Panc1 (cell line): ENCODE data around the gene CAMK2B. TPM values are rescaled to one million over a fixed set of nuclear protein-coding genes. Genes with fewer than 3 reads are reported as not detected.

Experiments used
- ATAC-seq: fragments of 200-7000 bp; cut with Tn5 transposase; 2 replicates; pipeline ENCODE4 v1.9.1; 2020; ENCODE audit warnings: mild to moderate bottlenecking, moderate library complexity
- BruUV-seq: library from RNA; stranded (reverse); fragments of 400-500 nt; replicated peaks from 2 replicates; lab custom pipeline; 2021; lab: Mats Ljungman, UMichigan
- CTCF ChIA-PET: fragments of 300-600 bp; sonication (Branson Sonifier 250); formaldehyde crosslinking; loops from one replicate; lab custom pipeline; 2022; ENCODE audit warnings: antibody characterized with exemption; lab: Charles Lee
- POLR2A ChIA-PET: fragments of 300-600 bp; sonication (Branson Sonifier 250); formaldehyde crosslinking; loops from one replicate; lab custom pipeline; 2022; ENCODE audit warnings: antibody characterized with exemption; lab: Charles Lee
- DNase-seq: peaks from one replicate; pipeline ENCODE4 v3.0.0-alpha.2; 2010; ENCODE audit warnings: low read depth, low spot score
- H3K27ac ChIP-seq: 2 replicates; pipeline ENCODE4 v1.5.1; 2011; ENCODE audit warnings: mild to moderate bottlenecking, low read length, inconsistent platforms
- H3K27me3 ChIP-seq: fragments of 200-500 bp; sonication (Bioruptor generic); 2 replicates; pipeline ENCODE4 v1.6.0; 2014; ENCODE audit warnings: low read length, inconsistent platforms; ENCODE audit not compliant: control insufficient read depth, insufficient read depth
- H3K36me3 ChIP-seq: fragments of 200-500 bp; sonication (Bioruptor generic); 2 replicates; pipeline ENCODE4 v1.5.1; 2014; ENCODE audit warnings: inconsistent platforms, mild to moderate bottlenecking, low read length, moderate library complexity; ENCODE audit not compliant: control insufficient read depth, insufficient read depth
- H3K4me1 ChIP-seq: 2 replicates; pipeline ENCODE4 v1.5.1; 2011; ENCODE audit warnings: inconsistent platforms, mild to moderate bottlenecking, low read length, moderate library complexity; ENCODE audit not compliant: control insufficient read depth, insufficient read depth
- H3K4me3 ChIP-seq, 2 experiments: 2 replicates each; pipeline ENCODE4 v1.5.1; 2011 to 2012; ENCODE audit warnings: low read depth in 2 of 2, low read length in 2 of 2, mild to moderate bottlenecking in 2 of 2, inconsistent platforms in 1 of 2, moderate library complexity in 1 of 2
- H3K9me3 ChIP-seq: fragments of 200-500 bp; sonication (Bioruptor generic); 2 replicates; pipeline ENCODE4 v1.5.1; 2014; ENCODE audit warnings: low read depth, mild to moderate bottlenecking, inconsistent platforms, low read length, moderate library complexity; ENCODE audit not compliant: control insufficient read depth, insufficient read depth
- POLR2AphosphoS5 ChIP-seq: IDR thresholded peaks from 2 replicates; pipeline ENCODE4 v1.6.1; 2012; ENCODE audit warnings: mild to moderate bottlenecking, low read depth, low read length, moderate library complexity
- REST ChIP-seq, 2 experiments: IDR thresholded peaks; 2 replicates each; pipeline ENCODE4 v1.6.1; 2011 to 2012; ENCODE audit warnings: low read depth in 2 of 2, control low read depth in 1 of 2, low read length in 1 of 2, mild to moderate bottlenecking in 1 of 2, moderate library complexity in 1 of 2; ENCODE audit not compliant: insufficient read depth in 1 of 2
- SIN3A ChIP-seq: IDR thresholded peaks from 2 replicates; pipeline ENCODE4 v1.6.1; 2012; ENCODE audit warnings: low read depth, mild to moderate bottlenecking, low read length, moderate library complexity, borderline replicate concordance; ENCODE audit not compliant: insufficient read depth
- TCF7L2 ChIP-seq: IDR thresholded peaks from 2 replicates; pipeline ENCODE4 v1.6.1; 2011; ENCODE audit warnings: mild to moderate bottlenecking, low read depth, low read length, inconsistent platforms
- in situ Hi-C: cut with HindIII; loops from 2 replicates; pipeline ENCODE4 v1.10.0; 2016; ENCODE audit warnings: low sequenced_read_pairs, low pct_unique_long_range_greater_than_20kb
- intact Hi-C: fragments of 100-400 bp; cut with micrococcal nuclease; formaldehyde crosslinking; loops from one replicate; pipeline ENCODE4 v1.10.0; 2022; ENCODE audit not compliant: unreplicated experiment
- total RNA-seq: library from RNA; stranded (reverse); gene quantifications from one replicate; pipeline ENCODE4 v1.2.1, GENCODE V29; 2021; ENCODE audit not compliant: unreplicated experiment
- TF ChIP-seq, protein P1 (sequence below): fragments of 450-650 bp; IDR thresholded peaks from 2 replicates; pipeline ENCODE4 v1.5.1; 2017; ENCODE audit warnings: mild to moderate bottlenecking

CAMK2B gene
- total RNA-seq, 1 experiment from 2014 or later, result 0.26 TPM

GRCh38 chr7:44291733-44292419 is 33.5 kb downstream of the CAMK2B start:
- in situ Hi-C loops (no loop called here), intact Hi-C loops (no loop called here)
- ATAC-seq (no peak), DNase-seq (no peak)
- Histone ChIP-seq H3K4me1 (no peaks in the 10 kb centered on the region), H3K4me3 (no peak overlapping the region), H3K36me3 (no peaks in the 10 kb centered on the region), H3K27me3 (peaks cover 37% of the 10 kb centered on the region), H3K9me3 (no peaks in the 10 kb centered on the region), H3K27ac (no peak overlapping the region)
- POLR2A ChIA-PET, result no interaction called here
- BruUV-seq, result no TSS peak
- TF ChIP-seq TCF7L2 (no peak), REST (IDR thresholded peaks at IDR 0.05; ENCODE audit: insufficient read depth in 1 of 2, low read depth in 2 of 2, low read length in 1 of 2) (no peak), POLR2AphosphoS5 (no peak), SIN3A (no peak)
- TF ChIP-seq, protein P1, sequence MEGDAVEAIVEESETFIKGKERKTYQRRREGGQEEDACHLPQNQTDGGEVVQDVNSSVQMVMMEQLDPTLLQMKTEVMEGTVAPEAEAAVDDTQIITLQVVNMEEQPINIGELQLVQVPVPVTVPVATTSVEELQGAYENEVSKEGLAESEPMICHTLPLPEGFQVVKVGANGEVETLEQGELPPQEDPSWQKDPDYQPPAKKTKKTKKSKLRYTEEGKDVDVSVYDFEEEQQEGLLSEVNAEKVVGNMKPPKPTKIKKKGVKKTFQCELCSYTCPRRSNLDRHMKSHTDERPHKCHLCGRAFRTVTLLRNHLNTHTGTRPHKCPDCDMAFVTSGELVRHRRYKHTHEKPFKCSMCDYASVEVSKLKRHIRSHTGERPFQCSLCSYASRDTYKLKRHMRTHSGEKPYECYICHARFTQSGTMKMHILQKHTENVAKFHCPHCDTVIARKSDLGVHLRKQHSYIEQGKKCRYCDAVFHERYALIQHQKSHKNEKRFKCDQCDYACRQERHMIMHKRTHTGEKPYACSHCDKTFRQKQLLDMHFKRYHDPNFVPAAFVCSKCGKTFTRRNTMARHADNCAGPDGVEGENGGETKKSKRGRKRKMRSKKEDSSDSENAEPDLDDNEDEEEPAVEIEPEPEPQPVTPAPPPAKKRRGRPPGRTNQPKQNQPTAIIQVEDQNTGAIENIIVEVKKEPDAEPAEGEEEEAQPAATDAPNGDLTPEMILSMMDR, result no peak
- CTCF ChIA-PET, result no interaction called here

DNA sequence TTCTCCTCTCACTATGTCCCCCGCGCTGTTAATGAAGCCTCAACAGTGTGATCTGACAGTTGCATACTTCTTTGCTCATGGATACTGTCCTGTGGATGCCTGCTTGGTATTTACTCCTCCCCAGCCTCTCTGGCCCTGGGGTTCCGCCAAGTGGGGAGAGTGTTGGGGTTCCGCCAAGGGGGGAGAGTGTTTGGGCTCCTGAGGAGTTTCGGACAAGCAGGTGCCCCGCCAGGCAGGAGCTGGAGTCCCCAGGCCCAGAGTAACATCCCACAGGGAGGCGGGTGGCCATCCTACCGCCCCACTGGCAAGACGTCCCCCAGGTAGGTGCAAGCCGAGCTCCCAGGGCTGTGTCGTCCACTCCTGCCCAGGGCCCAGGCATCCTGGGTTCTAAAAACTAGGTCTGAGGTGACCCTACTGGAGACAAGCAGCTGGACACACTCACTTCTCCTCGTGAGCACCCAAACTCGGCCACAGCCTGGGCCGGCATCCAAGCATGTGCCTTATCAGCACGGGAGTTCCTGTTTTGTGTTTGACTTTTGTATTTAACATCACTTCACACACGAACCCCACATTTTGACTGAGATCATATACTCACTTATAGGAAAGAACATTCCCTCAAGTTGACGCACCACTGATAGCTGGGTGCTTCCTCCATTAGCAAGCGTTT is 34.2 kb downstream of the CAMK2B start:
- DNase-seq, result no peak
- Histone ChIP-seq H3K27me3 (peaks cover 30% of the 10 kb centered on the region), H3K4me1 (no peaks in the 10 kb centered on the region), H3K27ac (no peak overlapping the region), H3K4me3 (no peak overlapping the region), H3K36me3 (no peaks in the 10 kb centered on the region), H3K9me3 (no peaks in the 10 kb centered on the region)
- intact Hi-C loops, result no loop called here
- in situ Hi-C loops, result no loop called here
- TF ChIP-seq POLR2AphosphoS5 (no peak), SIN3A (no peak), TCF7L2 (no peak)
- ATAC-seq, result no peak
- no TSS peak for BruUV-seq
- ChIA-PET POLR2A (no interaction called here), CTCF (no interaction called here)

DNA sequence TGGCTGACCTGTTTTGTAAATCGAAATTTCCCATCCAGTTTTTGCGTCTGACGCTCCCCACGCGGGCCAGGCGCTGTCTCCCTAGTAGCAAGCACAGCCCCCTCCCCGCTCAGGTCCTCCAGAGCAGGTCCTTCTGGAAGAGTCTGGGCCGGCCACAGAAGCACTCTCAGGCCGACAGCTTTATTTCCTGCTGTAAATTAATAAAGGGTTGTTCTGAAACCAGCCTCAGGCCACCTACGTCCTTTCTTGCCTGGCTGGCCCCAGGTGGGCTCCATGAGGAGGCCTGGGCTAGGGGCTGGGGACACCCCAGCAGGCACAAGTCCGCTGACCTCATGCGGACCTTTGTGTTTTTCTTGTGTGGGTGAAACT is 35.2 kb downstream of the CAMK2B start:
- no peak for DNase-seq
- in situ Hi-C loops (no loop called here), intact Hi-C loops (no loop called here)
- BruUV-seq, result no TSS peak
- Histone ChIP-seq H3K4me3 (no peak overlapping the region), H3K27me3 (peaks cover 22% of the 10 kb centered on the region), H3K4me1 (no peaks in the 10 kb centered on the region), H3K36me3 (no peaks in the 10 kb centered on the region), H3K27ac (no peak overlapping the region), H3K9me3 (no peaks in the 10 kb centered on the region)
- no peak for ATAC-seq
- TF ChIP-seq TCF7L2, result no peak
- TF ChIP-seq REST (IDR thresholded peaks at IDR 0.05; ENCODE audit: insufficient read depth in 1 of 2, low read depth in 2 of 2, low read length in 1 of 2), result no peak
- no peak for TF ChIP-seq POLR2AphosphoS5
- no peak for TF ChIP-seq SIN3A
- ChIA-PET CTCF (no interaction called here), POLR2A (no interaction called here)
